ENCODE data around the gene OR2G3.
A peak's percentile ranks its signal among the peaks of the same experiment; 100 is the strongest.

Gene OR2G3

DNA sequence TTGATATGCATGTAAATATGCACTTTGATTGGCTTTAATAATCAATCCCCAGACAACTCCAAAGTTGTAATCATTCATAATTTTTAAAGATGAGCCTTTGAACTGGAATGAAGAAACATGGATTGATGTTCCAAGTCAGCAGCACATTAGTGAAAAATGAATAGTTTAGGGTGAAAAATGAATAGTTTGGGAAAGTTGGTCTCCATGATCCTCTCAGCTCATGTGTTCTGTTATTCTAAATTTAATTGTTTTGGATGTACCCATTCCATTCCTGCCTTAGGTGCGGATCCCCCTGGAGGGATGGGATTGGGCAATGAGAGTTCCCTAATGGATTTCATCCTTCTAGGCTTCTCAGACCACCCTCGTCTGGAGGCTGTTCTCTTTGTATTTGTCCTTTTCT, at the start of gene OR2G3:
TSS of gene OR2G3 (plus strand) at position 301 of the 400 bp plus-strand sequence. CDS start at position 301, 0 bp downstream.
- Histone ChIP-seq H3K27me3 (ENCODE audit: low read depth) (no peaks in the 10 kb centered on the region), H3K9me3 (no peaks in the 10 kb centered on the region), H3K36me3 (replicated peaks) (no peaks in the 10 kb centered on the region), H3K4me1 (no peaks in the 10 kb centered on the region), H3K4me3 (no peak within 1 kb of the TSS)
- DNase-seq (ENCODE audit: low spot score in 2 of 2): no peak
- in situ Hi-C loops (cut with MboI; ENCODE audit: low sequenced_read_pairs): no loop called here

DNA sequence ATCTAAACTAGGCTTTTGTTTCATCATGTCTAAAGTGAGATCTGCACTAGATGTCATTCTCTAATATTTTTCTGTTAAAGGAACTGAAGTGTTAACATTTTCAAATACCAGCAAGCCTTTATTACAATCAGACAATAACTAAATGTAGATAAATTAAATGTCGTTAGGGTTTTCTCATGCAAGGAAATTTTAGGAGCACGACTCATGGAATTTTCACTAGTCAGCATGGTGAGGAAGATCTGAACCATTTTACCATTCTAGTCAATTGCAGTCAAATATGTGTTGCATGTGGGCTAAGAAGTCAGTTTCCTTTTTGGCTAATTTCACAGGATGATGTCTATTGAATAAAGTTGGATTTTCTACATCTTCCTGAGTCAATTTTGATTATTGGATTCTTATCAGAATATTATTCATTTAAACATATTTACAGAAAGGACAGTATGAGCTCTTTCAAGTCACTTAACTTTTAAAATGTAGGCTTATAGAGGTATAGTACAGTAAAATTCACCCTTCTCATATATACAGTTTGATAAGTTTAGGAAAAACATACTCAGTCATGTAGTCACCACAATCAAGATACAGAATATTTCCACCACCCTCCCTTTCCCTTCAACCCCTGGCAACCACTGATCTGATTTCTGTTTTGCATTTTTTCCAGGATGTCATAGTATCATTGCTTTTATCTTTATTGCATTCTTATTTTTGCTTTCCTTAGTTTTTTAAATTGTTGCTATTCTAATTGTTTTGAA, 47.3 kb upstream of the OR2G3 start:
- H3K4me1 ChIP-seq: no peaks in the 10 kb centered on the region
- H3K4me3 ChIP-seq: no peak overlapping the region
- in situ Hi-C loops (cut with MboI; ENCODE audit: low sequenced_read_pairs): no loop called here
- DNase-seq (ENCODE audit: low spot score in 2 of 2): no peak
- no peaks in the 10 kb centered on the region for H3K36me3 ChIP-seq (replicated peaks)
- H3K27me3 ChIP-seq (ENCODE audit: low read depth): no peaks in the 10 kb centered on the region
- no peaks in the 10 kb centered on the region for H3K9me3 ChIP-seq

DNA sequence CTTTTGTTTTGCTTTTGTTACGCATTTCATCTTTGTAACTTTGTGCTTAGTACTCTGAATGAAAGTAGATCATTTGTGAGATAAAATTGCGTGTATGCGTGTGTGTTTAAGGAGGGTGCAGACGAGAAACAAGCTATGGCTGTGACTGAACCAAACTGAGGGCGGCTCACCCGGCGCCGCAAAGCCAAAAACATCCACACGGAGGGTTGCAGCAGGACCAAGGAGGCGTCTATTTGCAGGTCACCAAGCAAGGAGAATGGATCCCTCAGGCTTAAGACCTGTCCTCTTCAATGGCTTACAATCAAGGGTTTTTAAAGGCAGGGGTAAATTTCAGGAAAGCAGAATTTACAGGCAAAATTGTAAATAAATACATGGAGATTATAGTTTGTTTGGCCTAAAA, 43.7 kb upstream of the OR2G3 start:
- in situ Hi-C loops (cut with MboI; ENCODE audit: low sequenced_read_pairs): no loop called here
- no peak overlapping the region for H3K4me3 ChIP-seq

DNA sequence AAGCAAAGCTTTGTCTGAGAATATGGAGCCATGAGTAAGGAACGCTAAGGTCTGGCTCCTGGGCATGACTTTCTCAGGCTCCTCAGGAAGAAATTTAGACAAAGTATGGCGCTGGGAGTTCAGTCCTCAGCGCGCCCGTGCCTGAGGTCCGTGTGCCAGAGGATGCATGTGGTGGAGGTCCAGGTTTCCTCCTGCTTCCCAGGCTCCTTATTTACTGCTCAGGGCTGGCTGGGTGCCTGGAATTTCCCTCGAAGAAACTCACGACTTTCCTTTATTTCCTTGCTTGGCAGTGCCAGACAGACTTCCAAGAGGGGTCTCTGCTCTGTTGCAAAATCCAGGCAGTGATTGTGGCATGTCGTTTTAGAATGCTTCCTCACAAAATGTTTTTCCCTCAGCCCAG, 43.2 kb upstream of the OR2G3 start:
- Histone ChIP-seq H3K9me3 (no peaks in the 10 kb centered on the region), H3K36me3 (replicated peaks) (no peaks in the 10 kb centered on the region), H3K4me1 (no peaks in the 10 kb centered on the region), H3K27me3 (ENCODE audit: low read depth) (no peaks in the 10 kb centered on the region), H3K4me3 (no peak overlapping the region)
- DNase-seq (ENCODE audit: low spot score in 2 of 2): no peak
- in situ Hi-C loops (cut with MboI; ENCODE audit: low sequenced_read_pairs): no loop called here

More for the DNA sequence above, 43.7 kb upstream of the OR2G3 start:
- H3K36me3 ChIP-seq (replicated peaks): no peaks in the 10 kb centered on the region
- no peaks in the 10 kb centered on the region for H3K9me3 ChIP-seq
- no peaks in the 10 kb centered on the region for H3K27me3 ChIP-seq (ENCODE audit: low read depth)
- no peaks in the 10 kb centered on the region for H3K4me1 ChIP-seq
- DNase-seq (ENCODE audit: low spot score in 2 of 2): no peak

DNA sequence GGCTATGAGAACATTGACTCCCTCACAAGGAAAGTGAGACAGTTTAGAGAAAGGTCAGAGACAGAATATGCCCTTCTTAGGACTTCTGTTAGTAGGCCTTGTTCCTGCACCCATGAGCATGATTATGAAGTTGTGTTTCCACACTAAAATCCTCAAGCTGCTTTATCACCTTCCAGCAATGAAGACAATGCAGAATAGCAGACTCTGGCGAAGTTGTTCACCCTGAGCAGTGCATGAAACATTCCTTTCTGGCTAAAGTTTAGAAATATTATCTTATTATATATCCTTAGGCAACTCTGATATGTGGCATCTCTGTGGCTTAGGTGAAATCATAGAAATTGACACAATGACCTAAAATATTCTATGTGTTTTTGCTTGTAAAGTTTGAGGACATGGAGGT, 31.1 kb upstream of the OR2G3 start:
- H3K4me3 ChIP-seq: no peak overlapping the region
- H3K27me3 ChIP-seq (ENCODE audit: low read depth): no peaks in the 10 kb centered on the region
- in situ Hi-C loops (cut with MboI; ENCODE audit: low sequenced_read_pairs): no loop called here
- H3K4me1 ChIP-seq: no peaks in the 10 kb centered on the region
- no peaks in the 10 kb centered on the region for H3K36me3 ChIP-seq (replicated peaks)
- no peak for DNase-seq (ENCODE audit: low spot score in 2 of 2)
- no peaks in the 10 kb centered on the region for H3K9me3 ChIP-seq

DNA sequence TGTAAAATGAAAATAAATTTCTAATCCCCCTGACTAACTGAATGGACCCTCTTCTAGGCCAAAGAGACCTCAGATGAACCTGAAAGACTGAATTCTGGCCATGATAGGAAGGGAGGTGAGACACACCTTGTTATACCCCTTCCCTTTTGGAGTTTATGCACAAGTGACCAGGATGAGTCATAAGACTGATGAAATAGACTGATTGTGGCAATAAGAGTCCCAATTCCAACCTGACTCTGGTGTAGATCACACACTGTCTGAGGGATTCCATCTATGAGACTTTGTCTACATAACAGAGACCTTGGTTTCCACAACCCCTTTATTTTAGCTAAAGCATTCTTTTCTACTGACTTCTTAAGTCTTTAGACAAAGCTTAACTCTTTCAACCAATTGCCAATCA, 30.7 kb upstream of the OR2G3 start:
- no peaks in the 10 kb centered on the region for H3K36me3 ChIP-seq (replicated peaks)
- H3K27me3 ChIP-seq (ENCODE audit: low read depth): no peaks in the 10 kb centered on the region
- H3K4me1 ChIP-seq: no peaks in the 10 kb centered on the region
- in situ Hi-C loops (cut with MboI; ENCODE audit: low sequenced_read_pairs): no loop called here
- DNase-seq (ENCODE audit: low spot score in 2 of 2): no peak
- no peaks in the 10 kb centered on the region for H3K9me3 ChIP-seq
- H3K4me3 ChIP-seq: no peak overlapping the region

DNA sequence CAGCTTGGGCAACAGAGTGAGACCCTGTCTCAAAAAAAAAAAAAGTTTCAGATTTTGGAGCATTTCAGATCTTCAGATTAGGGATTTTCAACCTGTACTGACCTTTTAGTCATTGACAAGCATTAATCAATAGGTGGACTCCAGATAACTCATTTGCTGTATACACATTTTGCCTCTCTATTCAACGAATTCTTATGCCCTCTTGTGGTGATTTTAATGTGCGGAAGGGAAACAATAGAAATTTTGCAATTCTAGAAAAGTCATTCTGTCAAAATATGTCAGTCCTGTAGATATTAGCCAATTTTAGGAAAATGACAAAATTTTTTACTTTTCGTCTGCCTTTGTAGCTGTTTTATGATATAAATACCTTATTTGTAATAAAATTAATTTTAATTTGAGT, 28.9 kb upstream of the OR2G3 start:
- Histone ChIP-seq H3K36me3 (replicated peaks) (no peaks in the 10 kb centered on the region), H3K9me3 (no peaks in the 10 kb centered on the region), H3K4me1 (no peaks in the 10 kb centered on the region), H3K27me3 (ENCODE audit: low read depth) (no peaks in the 10 kb centered on the region), H3K4me3 (no peak overlapping the region)
- in situ Hi-C loops (cut with MboI; ENCODE audit: low sequenced_read_pairs): no loop called here
- peak in 1 of 2 experiments; percentile 14 for DNase-seq (ENCODE audit: low spot score in 2 of 2)

DNA sequence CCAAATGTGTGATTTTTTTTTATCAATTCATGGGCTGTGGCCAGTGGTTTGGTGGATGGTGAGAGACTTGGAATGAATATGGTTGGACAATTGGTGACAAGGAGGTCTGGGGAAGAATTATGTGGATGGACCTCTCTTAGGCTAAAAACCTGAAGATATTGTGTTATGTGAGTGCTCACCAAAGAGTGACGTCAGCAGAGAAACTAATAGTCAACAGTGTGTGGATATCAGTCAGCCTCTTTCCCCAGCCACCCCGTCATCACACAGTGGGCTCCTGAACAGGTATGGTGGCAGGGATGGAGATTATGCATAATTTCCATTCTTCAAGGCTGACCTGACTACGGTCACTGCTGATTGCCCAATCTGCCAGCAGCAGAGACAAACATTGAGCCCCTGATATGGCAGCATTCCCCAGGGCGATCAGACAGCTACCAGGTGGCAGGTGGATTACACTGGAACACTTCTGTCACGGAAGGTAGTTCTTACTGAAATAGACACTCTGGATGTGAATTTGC, 26.4 kb upstream of the OR2G3 start:
- Histone ChIP-seq H3K4me1 (no peaks in the 10 kb centered on the region), H3K27me3 (ENCODE audit: low read depth) (no peaks in the 10 kb centered on the region), H3K36me3 (replicated peaks) (no peaks in the 10 kb centered on the region), H3K4me3 (no peak overlapping the region), H3K9me3 (no peaks in the 10 kb centered on the region)
- in situ Hi-C loops (cut with MboI; ENCODE audit: low sequenced_read_pairs): no loop called here
- no peak for DNase-seq (ENCODE audit: low spot score in 2 of 2)

DNA sequence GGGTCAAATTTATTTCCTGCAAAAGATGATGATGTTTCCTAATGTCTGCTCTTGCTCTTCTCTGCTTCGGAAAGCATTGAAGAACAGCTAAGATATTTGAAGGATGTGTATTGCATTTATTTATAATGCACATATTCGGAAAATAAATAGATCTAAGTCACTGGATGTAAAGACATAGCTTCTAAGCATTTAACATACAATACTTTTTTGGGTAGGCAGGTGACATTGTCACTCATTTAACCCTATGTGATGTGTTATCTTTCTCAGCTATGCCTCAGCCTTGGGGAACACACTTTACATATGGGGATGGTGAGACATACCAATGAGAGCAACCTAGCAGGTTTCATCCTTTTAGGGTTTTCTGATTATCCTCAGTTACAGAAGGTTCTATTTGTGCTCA, 17.3 kb upstream of the OR2G3 start, which contains the start of gene OR2G2:
TSS of gene OR2G2 (plus strand) at position 301 of the 400 bp plus-strand sequence. CDS start at position 301, 0 bp downstream.
- no peak within 1 kb of the TSS for H3K4me3 ChIP-seq
- H3K27me3 ChIP-seq (ENCODE audit: low read depth): no peaks in the 10 kb centered on the region
- no peaks in the 10 kb centered on the region for H3K4me1 ChIP-seq
- no peak for DNase-seq (ENCODE audit: low spot score in 2 of 2)
- no peaks in the 10 kb centered on the region for H3K36me3 ChIP-seq (replicated peaks)
- in situ Hi-C loops (cut with MboI; ENCODE audit: low sequenced_read_pairs): no loop called here
- no peaks in the 10 kb centered on the region for H3K9me3 ChIP-seq

DNA sequence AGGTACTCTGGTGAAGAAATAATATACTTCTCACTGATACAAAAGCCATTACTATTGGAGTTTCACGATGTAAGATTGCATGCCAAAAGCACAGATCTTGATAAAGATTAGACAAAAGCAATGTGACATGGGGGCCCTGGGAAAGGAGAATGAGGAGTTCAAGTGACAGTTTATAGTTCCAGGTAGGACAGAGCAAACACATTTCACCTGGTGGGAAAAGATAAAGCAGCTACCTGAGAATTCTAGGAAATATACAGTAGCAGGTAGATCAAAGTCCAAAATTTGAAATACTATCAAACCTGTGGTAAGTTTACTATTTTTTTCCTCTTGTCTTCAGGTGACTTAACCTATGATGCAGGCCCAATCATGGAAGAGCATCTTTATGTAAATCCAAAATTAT, 8.0 kb downstream of the OR2G3 start:
- Histone ChIP-seq H3K4me3 (no peak overlapping the region), H3K4me1 (no peaks in the 10 kb centered on the region), H3K9me3 (no peaks in the 10 kb centered on the region), H3K27me3 (ENCODE audit: low read depth) (no peaks in the 10 kb centered on the region), H3K36me3 (replicated peaks) (no peaks in the 10 kb centered on the region)
- in situ Hi-C loops (cut with MboI; ENCODE audit: low sequenced_read_pairs): no loop called here
- no peak for DNase-seq (ENCODE audit: low spot score in 2 of 2)

DNA sequence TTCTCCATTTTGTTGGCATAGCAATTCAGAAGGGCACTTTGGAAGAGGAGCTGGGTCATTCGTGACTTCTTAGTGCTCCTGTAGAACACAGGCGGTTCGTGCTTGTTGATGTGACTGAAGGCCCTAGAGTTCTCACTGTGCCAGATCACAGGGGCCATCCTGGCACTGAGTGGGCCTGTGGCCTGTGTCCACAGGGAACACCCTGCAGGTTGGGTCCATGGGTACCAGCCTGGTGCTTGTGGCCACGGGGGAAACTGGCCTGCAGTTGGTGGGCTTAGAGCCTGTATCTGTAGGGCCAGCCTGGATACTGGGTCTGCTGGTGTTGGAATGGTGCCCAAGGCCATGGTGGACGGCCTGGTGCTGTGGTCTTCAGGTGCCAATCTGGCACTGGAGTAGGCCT, 9.2 kb downstream of the OR2G3 start:
- Histone ChIP-seq H3K4me1 (no peaks in the 10 kb centered on the region), H3K4me3 (no peak overlapping the region), H3K27me3 (ENCODE audit: low read depth) (no peaks in the 10 kb centered on the region), H3K9me3 (no peaks in the 10 kb centered on the region), H3K36me3 (replicated peaks) (no peaks in the 10 kb centered on the region)
- in situ Hi-C loops (cut with MboI; ENCODE audit: low sequenced_read_pairs): no loop called here
- DNase-seq (ENCODE audit: low spot score in 2 of 2): no peak

DNA sequence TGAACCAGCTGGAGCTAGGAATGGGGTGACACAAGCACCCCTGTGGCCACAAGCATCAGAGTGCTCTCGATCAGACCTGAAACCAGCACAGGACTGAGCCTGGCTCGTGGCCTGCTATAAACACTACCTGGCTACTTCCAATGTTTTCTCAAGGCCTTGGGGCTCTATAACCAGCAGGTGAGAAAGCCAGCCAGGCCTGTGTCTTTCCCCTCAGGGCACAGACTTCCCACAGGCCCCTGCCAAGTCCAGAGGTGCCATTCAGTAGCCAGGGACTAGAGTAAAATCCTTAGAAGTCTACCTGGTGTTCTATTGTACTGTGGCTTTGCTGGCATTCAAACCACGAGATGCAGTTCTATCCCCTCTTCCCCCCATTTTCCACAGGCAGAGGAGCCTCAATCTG, 22.6 kb downstream of the OR2G3 start:
- in situ Hi-C loops (cut with MboI; ENCODE audit: low sequenced_read_pairs): no loop called here
- Histone ChIP-seq H3K36me3 (replicated peaks) (no peaks in the 10 kb centered on the region), H3K4me3 (no peak overlapping the region), H3K9me3 (no peaks in the 10 kb centered on the region), H3K27me3 (ENCODE audit: low read depth) (no peaks in the 10 kb centered on the region), H3K4me1 (no peaks in the 10 kb centered on the region)
- no peak for DNase-seq (ENCODE audit: low spot score in 2 of 2)

DNA sequence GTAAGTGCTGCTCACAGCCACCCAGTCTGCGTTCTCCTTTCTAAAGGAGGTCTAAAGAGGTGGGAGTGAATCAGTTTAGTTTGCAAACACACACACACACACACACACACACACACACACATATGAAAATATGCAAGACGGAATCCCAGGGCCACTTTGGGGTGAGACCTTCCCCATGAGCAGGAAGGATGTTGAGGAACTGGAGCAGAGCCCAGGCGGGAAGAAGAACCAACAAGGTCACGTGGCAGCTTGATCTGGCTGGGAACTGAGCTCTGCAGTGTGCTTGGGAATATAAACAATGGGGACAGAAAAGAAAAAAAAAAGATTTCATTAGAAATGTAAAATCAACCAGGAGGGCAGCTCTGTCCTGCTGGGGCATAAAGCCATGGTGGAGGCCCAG, 32.6 kb downstream of the OR2G3 start:
- Histone ChIP-seq H3K36me3 (replicated peaks) (no peaks in the 10 kb centered on the region), H3K9me3 (no peaks in the 10 kb centered on the region), H3K27me3 (ENCODE audit: low read depth) (no peaks in the 10 kb centered on the region), H3K4me1 (no peaks in the 10 kb centered on the region), H3K4me3 (no peak overlapping the region)
- no peak for DNase-seq (ENCODE audit: low spot score in 2 of 2)
- in situ Hi-C loops (cut with MboI; ENCODE audit: low sequenced_read_pairs): no loop called here

DNA sequence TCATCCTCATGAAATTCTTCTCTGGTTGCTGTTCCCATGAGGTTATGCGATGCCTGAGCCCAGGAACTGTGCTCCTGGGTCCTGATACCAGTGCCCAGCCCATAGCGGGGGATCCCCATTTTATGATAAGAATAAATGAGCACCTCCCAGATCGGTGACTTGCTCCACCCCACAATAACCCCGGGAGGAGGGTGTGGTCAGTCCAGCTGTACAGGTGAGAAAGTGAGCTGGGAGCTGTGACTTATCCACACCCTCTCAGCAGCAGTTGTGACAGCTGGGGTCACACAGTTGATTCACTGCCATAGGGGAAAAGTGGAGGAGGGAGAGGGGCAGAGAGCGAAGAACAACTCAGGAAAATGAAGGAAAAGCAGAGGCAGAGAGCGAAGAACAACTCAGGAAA, 33.4 kb downstream of the OR2G3 start:
- Histone ChIP-seq H3K4me1 (no peaks in the 10 kb centered on the region), H3K36me3 (replicated peaks) (no peaks in the 10 kb centered on the region), H3K9me3 (no peaks in the 10 kb centered on the region), H3K4me3 (no peak overlapping the region), H3K27me3 (ENCODE audit: low read depth) (no peaks in the 10 kb centered on the region)
- DNase-seq (ENCODE audit: low spot score in 2 of 2): no peak
- in situ Hi-C loops (cut with MboI; ENCODE audit: low sequenced_read_pairs): no loop called here
